B cell (primary cell): Measurements from ENCODE around the gene TMEM131L.

Source experiments
- EZH2 ChIP-seq: IDR thresholded peaks from 2 replicates; pipeline ENCODE4 v1.6.1; 2012; ENCODE audit warnings: borderline replicate concordance, low read depth, mild to moderate bottlenecking, moderate library complexity, low read length; ENCODE audit not compliant: insufficient read depth, poor library complexity, severe bottlenecking
- TF ChIP-seq, protein P1 (sequence below): fragments of 200-600 bp; IDR thresholded peaks from one replicate; pipeline ENCODE4 v1.8.0; 2022; ENCODE audit warnings: antibody characterized with exemption, mild to moderate bottlenecking

DNA sequence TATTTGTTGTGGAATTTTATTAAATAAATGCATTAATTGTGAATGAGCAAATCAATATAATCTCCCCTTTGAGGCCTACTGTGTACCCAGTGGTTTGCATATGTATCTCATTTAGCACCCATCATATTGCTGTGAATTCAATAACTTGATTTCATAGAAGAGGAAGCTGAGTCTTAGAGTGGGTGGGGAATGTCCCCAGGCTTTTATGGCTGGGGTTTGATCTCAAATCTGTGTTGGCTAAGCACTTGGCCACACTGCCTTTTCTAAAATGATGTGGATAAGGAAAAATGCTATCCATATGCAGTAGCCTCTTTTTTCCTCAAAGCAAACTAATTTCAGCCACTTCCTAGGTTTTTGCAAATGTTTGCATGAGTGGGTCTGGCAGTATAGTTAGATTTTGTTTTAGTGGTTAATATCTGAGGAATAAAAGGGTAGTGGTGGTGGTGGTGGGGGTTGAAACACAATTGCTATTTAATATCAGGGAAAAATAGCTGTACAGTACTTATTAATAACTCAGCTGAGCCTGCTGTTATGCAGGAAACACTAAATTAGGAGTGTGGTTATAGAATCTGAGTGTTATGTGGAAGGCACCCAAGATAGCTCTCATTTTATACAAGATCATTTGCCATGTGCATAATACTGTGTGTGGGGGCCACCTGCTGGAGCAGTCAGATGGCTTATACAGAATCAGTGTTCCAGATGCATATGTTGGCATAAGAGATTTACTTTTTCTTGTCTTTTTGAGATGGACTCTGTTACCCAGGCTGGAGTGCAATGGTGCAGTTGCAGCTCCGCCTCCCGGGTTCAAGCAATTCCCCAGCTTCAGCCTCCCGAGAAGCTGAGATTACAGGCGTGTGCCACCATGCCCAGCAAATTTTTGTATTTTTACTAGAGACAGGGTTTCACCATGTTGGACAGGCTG lies 108.0 kb downstream of the TMEM131L start:
- TF ChIP-seq, protein P1, sequence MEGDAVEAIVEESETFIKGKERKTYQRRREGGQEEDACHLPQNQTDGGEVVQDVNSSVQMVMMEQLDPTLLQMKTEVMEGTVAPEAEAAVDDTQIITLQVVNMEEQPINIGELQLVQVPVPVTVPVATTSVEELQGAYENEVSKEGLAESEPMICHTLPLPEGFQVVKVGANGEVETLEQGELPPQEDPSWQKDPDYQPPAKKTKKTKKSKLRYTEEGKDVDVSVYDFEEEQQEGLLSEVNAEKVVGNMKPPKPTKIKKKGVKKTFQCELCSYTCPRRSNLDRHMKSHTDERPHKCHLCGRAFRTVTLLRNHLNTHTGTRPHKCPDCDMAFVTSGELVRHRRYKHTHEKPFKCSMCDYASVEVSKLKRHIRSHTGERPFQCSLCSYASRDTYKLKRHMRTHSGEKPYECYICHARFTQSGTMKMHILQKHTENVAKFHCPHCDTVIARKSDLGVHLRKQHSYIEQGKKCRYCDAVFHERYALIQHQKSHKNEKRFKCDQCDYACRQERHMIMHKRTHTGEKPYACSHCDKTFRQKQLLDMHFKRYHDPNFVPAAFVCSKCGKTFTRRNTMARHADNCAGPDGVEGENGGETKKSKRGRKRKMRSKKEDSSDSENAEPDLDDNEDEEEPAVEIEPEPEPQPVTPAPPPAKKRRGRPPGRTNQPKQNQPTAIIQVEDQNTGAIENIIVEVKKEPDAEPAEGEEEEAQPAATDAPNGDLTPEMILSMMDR = peak; percentile 65
- TF ChIP-seq EZH2 = no peak
